ENCODE results near the gene TJP1. TPM values are rescaled to one million over a fixed set of nuclear protein-coding genes. Genes with fewer than 3 reads are reported as not detected.
A peak's percentile ranks its signal among the peaks of the same experiment; 100 is the strongest.
"Not testable (repeated sequence)": the region's sequence is repeated elsewhere in the genome, so short reads cannot be mapped to it uniquely, and the experiment has no call there.

The TJP1 gene
- total RNA-seq, 1 donor from 2014 or later = 159 TPM

DNA sequence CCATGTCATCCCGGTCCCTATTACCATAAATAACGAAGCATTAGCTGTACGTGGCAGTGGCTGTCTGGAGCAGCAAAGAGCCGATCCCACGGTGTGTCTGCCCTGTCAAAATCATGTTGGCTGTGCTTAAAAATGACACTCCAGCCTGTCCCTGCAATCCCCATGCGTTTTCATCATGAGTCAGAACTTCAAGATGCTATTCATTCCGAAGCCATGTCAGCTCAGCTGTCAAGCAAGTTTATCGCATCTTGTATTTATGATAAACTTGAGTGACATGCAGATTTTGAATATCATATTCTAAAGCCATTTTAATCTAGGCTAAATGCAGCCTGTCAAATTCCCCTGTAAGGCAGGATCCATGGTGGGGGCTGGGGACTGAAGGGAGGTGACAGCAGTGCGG lies 152.4 kb downstream of the TJP1 start:
- Mint-ChIP-seq H3K27me3 (ENCODE audit: low read depth) (peaks cover 2% of the 10 kb centered on the region), H3K4me3 (no peak overlapping the region), H3K36me3 (no peaks in the 10 kb centered on the region), H3K9me3 (peaks cover 3% of the 10 kb centered on the region), H3K4me1 (peaks cover 18% of the 10 kb centered on the region), H3K27ac (no peak overlapping the region)
- TF ChIP-seq, protein P1, sequence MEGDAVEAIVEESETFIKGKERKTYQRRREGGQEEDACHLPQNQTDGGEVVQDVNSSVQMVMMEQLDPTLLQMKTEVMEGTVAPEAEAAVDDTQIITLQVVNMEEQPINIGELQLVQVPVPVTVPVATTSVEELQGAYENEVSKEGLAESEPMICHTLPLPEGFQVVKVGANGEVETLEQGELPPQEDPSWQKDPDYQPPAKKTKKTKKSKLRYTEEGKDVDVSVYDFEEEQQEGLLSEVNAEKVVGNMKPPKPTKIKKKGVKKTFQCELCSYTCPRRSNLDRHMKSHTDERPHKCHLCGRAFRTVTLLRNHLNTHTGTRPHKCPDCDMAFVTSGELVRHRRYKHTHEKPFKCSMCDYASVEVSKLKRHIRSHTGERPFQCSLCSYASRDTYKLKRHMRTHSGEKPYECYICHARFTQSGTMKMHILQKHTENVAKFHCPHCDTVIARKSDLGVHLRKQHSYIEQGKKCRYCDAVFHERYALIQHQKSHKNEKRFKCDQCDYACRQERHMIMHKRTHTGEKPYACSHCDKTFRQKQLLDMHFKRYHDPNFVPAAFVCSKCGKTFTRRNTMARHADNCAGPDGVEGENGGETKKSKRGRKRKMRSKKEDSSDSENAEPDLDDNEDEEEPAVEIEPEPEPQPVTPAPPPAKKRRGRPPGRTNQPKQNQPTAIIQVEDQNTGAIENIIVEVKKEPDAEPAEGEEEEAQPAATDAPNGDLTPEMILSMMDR (IDR thresholded peaks at IDR 0.05; ENCODE audit: unreplicated experiment) = no peak
- no peak for DNase-seq (ENCODE audit: low spot score in 2 of 2, unreplicated experiment in 2 of 2)

DNA sequence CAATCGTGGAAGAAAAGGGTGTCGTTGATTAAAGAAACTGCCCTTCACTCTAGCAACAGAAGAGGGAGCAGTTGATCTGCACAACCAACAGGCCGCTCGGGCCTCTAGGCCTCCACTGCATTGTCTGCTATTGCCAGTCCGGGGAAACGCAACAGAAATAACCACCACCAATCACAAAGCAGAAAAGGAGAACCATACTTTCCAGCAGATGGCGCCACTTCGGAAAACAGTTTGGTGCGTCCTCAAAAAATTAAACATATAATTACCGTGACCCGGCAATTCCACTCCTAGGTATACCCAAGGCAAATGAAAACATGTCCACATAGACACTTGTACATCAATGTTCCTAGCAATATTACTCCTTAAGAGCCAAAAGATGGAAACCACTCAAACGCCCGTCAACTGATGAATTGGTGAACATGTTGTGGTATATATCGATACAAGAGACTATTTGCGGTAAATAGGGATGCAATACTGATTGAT lies 154.1 kb downstream of the TJP1 start:
- Mint-ChIP-seq H3K27ac (no peak overlapping the region), H3K4me1 (peaks cover 18% of the 10 kb centered on the region), H3K4me3 (no peak overlapping the region), H3K27me3 (ENCODE audit: low read depth) (peaks cover 2% of the 10 kb centered on the region), H3K9me3 (peaks cover 3% of the 10 kb centered on the region), H3K36me3 (no peaks in the 10 kb centered on the region)
- peak in 1 of 2 experiments; percentile 56 for DNase-seq (ENCODE audit: low spot score in 2 of 2, unreplicated experiment in 2 of 2)
- TF ChIP-seq, protein P1 (IDR thresholded peaks at IDR 0.05; ENCODE audit: unreplicated experiment) = peak; percentile 74

DNA sequence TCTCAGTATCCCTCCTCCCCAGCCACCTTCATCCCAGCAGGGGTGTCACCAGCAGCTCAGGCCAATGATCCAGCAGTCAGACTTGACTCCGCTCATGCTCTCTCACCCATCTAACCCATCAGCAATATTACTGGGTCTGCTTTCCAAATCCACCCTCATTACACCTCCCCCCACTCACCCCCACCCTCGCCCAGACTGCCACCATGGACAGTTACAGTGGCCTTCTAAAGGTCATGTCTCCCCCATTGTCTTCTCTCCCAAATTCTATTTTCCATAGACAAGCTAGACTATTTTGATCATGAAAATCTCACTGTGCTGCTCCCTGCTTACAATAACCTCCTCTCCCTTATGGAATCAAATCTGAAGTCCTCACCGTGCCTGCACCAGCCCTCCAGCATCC lies 156.0 kb downstream of the TJP1 start:
- H3K4me1 Mint-ChIP-seq = peaks cover 16% of the 10 kb centered on the region
- peaks cover 2% of the 10 kb centered on the region for H3K27me3 Mint-ChIP-seq (ENCODE audit: low read depth)
- H3K27ac Mint-ChIP-seq = no peak overlapping the region
- no peaks in the 10 kb centered on the region for H3K36me3 Mint-ChIP-seq
- no peak overlapping the region for H3K4me3 Mint-ChIP-seq
- peaks cover 3% of the 10 kb centered on the region for H3K9me3 Mint-ChIP-seq
- DNase-seq (ENCODE audit: low spot score in 2 of 2, unreplicated experiment in 2 of 2) = no peak
- TF ChIP-seq, protein P1 (IDR thresholded peaks at IDR 0.05; ENCODE audit: unreplicated experiment) = no peak

DNA sequence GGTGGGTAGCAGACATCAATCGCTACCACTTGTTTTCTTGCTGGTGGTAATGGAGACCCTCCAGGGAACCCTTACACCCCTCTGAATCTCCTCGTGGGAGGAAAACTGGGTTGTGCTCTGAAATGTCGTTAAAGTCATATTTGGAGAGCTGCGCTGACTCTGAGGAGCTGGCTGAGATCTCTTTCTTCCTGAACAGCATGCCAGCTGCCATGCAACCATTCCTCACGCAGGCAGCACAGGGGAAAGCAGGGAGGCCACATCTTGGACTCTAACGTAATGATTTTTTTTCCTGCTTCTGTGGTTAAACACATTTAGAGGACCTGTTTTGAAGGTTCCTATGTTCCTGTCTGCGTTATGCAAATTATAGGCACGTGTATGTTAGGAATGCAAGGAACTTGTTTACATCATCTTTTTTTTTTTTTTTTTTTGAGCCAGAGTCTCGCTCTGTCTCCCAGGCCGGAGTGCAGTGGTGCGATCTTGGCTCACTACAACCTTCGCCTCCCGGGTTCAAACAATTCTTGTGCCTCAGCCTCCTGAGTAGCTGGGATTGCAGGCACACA lies 156.7 kb downstream of the TJP1 start:
- peak in 1 of 2 experiments; percentile 37 for DNase-seq (ENCODE audit: low spot score in 2 of 2, unreplicated experiment in 2 of 2)
- H3K4me3 Mint-ChIP-seq = no peak overlapping the region
- peak overlapping the region; percentile 13 for H3K27ac Mint-ChIP-seq
- H3K27me3 Mint-ChIP-seq (ENCODE audit: low read depth) = peaks cover 2% of the 10 kb centered on the region
- H3K36me3 Mint-ChIP-seq = no peaks in the 10 kb centered on the region
- peaks cover 3% of the 10 kb centered on the region for H3K9me3 Mint-ChIP-seq
- peaks cover 9% of the 10 kb centered on the region for H3K4me1 Mint-ChIP-seq
- TF ChIP-seq, protein P1 (IDR thresholded peaks at IDR 0.05; ENCODE audit: unreplicated experiment) = no peak

DNA sequence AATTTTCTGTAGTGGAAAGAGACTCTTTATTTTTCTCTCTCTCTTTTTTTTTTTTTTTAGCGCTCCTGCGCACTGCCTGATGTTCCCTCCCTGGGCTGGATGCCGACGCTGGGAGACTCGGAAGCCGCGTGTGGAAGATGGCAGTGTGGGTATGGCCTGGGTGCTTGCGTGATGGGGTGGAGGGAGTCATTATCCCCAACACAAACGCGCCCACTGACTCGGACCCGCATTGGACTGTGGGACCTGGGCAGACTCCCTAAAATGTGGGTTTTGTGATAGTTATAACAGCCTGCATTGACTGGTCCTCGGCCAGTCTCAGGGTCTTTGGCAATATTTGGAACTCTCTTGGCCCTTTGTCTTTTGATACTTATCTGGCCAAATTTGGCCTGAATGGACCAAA lies 157.9 kb downstream of the TJP1 start:
- H3K27ac Mint-ChIP-seq = no peak overlapping the region
- TF ChIP-seq, protein P1 (IDR thresholded peaks at IDR 0.05; ENCODE audit: unreplicated experiment) = no peak
- H3K27me3 Mint-ChIP-seq (ENCODE audit: low read depth) = peaks cover 2% of the 10 kb centered on the region
- peaks cover 7% of the 10 kb centered on the region for H3K4me1 Mint-ChIP-seq
- H3K36me3 Mint-ChIP-seq = no peaks in the 10 kb centered on the region
- no peak overlapping the region for H3K4me3 Mint-ChIP-seq
- no peak for DNase-seq (ENCODE audit: low spot score in 2 of 2, unreplicated experiment in 2 of 2)
- H3K9me3 Mint-ChIP-seq = peaks cover 3% of the 10 kb centered on the region

DNA sequence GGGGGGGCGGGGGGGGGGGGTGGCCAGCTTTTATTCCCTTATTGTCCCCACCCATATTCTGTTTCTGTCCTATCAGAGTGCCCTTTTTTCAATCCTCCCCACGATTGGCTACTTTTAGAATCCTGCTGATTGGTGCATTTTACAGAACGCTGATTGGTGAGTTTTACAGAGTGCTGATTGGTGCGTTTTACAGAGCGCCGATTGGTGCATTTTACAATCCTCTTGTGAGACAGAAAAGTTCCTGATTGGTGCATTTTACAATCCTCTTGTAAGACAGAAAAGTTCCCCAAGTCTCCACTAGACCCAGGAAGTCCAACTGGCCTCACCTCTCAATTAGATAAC lies 164.8 kb downstream of the TJP1 start:
- not testable (repeated sequence) for H3K27ac Mint-ChIP-seq; H3K9me3 Mint-ChIP-seq; H3K27me3 Mint-ChIP-seq (ENCODE audit: low read depth); H3K4me1 Mint-ChIP-seq; H3K4me3 Mint-ChIP-seq; H3K36me3 Mint-ChIP-seq; DNase-seq (ENCODE audit: low spot score in 2 of 2, unreplicated experiment in 2 of 2)
